T47D (cell line): ENCODE results near the gene CEP112.
"Not testable (repeated sequence)": the region's sequence is repeated elsewhere in the genome, so short reads cannot be mapped to it uniquely, and the experiment has no call there.

Experiments used
- DNase-seq, 2 experiments: peaks; one replicate each; pipeline versions ENCODE4 v3.0.0 to v3.0.0-alpha.2; 2011 to 2012; ENCODE audit warnings: low read depth in 1 of 2, low spot score in 1 of 2
- JUND ChIP-seq: IDR thresholded peaks from 2 replicates; pipeline ENCODE4 v1.6.1; 2012; ENCODE audit warnings: low read depth
- in situ Hi-C: cut with HindIII; loops from 2 replicates; pipeline ENCODE4 v1.10.0; 2016; ENCODE audit warnings: low sequenced_read_pairs, low pct_unique_long_range_greater_than_20kb

CEP112 gene

GRCh38 chr17:66165537-66166123, 26.3 kb downstream of the CEP112 start:
- peak; percentile 54 to 69 for DNase-seq
- in situ Hi-C loops = no loop called here
- no peak for TF ChIP-seq JUND

- in situ Hi-C loops, DNase-seq: not testable (repeated sequence)
Observed at GRCh38 chr17:66155055-66155454, 36.9 kb downstream of the CEP112 start.

GRCh38 chr17:66152756-66153155, 39.2 kb downstream of the CEP112 start:
- no peak for DNase-seq
- in situ Hi-C loops = no loop called here
- no peak for TF ChIP-seq JUND

GRCh38 chr17:66150708-66151107, 41.2 kb downstream of the CEP112 start:
- DNase-seq = no peak
- in situ Hi-C loops = no loop called here
- no peak for TF ChIP-seq JUND

GRCh38 chr17:66149562-66149961, 42.4 kb downstream of the CEP112 start:
- no peak for DNase-seq
- TF ChIP-seq JUND = no peak
- in situ Hi-C loops = no loop called here

- no peak for DNase-seq
- TF ChIP-seq JUND = no peak
- in situ Hi-C loops = no loop called here
Observed at GRCh38 chr17:66146394-66146793, 45.5 kb downstream of the CEP112 start.

- DNase-seq = no peak
- in situ Hi-C loops = no loop called here
- no peak for TF ChIP-seq JUND
Observed at GRCh38 chr17:66143657-66144282, 48.2 kb downstream of the CEP112 start.

- in situ Hi-C loops = no loop called here
- no peak for TF ChIP-seq JUND
- DNase-seq = no peak
Observed at GRCh38 chr17:66142428-66142827, 49.5 kb downstream of the CEP112 start.

- in situ Hi-C loops = no loop called here
- no peak for TF ChIP-seq JUND
- no peak for DNase-seq
Observed at GRCh38 chr17:66138120-66138519, 53.8 kb downstream of the CEP112 start.

GRCh38 chr17:66135896-66136295, 56.0 kb downstream of the CEP112 start:
- no peak for DNase-seq
- in situ Hi-C loops = no loop called here
- TF ChIP-seq JUND = no peak

GRCh38 chr17:66135219-66135618, 56.7 kb downstream of the CEP112 start:
- in situ Hi-C loops = no loop called here
- no peak for DNase-seq
- no peak for TF ChIP-seq JUND

GRCh38 chr17:66129759-66130158, 62.2 kb downstream of the CEP112 start:
- in situ Hi-C loops = no loop called here
- DNase-seq = no peak
- no peak for TF ChIP-seq JUND

GRCh38 chr17:66126231-66126630, 65.7 kb downstream of the CEP112 start:
- DNase-seq = no peak
- no peak for TF ChIP-seq JUND
- in situ Hi-C loops = no loop called here

- TF ChIP-seq JUND = no peak
- in situ Hi-C loops = no loop called here
- no peak for DNase-seq
Observed at GRCh38 chr17:66123163-66123562, 68.8 kb downstream of the CEP112 start.
